A549 (cell line): Measurements from ENCODE around the gene GAGE13. TPM values are rescaled to one million over a fixed set of nuclear protein-coding genes. Genes with fewer than 3 reads are reported as not detected.
"Not testable (repeated sequence)": the region's sequence is repeated elsewhere in the genome, so short reads cannot be mapped to it uniquely, and the experiment has no call there.

ENCODE experiments used
- ATAC-seq, 2 experiments: fragments of 200-7000 bp in 1 of 2; fragments of >200 bp in 1 of 2; cut with Nextera tagmentation in 1 of 2; cut with Tn5 transposase in 1 of 2; 3 replicates each; pipeline versions ENCODE4 v1.8.0 to v1.9.1; 2018 to 2020; ENCODE audit warnings: mild to moderate bottlenecking in 1 of 2, moderate library complexity in 1 of 2
- CTCF ChIA-PET: fragments of 300-600 bp; sonication (Branson Sonifier 250); formaldehyde crosslinking; extraction: SDS; loops from one replicate; lab custom pipeline; 2021; ENCODE audit warnings: antibody characterized with exemption, inconsistent platforms; lab: Yijun Ruan, JAX
- POLR2A ChIA-PET: fragments of 350-600 bp; formaldehyde crosslinking; extraction: SDS; loops from one replicate; lab custom pipeline; 2021; ENCODE audit warnings: antibody characterized with exemption, inconsistent platforms; lab: Yijun Ruan, JAX
- DNase-seq, 2 experiments: peaks; one replicate each; pipeline versions ENCODE4 v3.0.0 to v3.0.0-alpha.2; 2011 to 2016; ENCODE audit warnings: low read depth in 1 of 2, low spot score in 1 of 2
- FAIRE-seq: peaks from 2 replicates; lab custom pipeline; 2011; peaks lifted over from hg19 to GRCh38; lab: Jason Lieb, UNC
- H3K27ac ChIP-seq, 2 experiments: fragments of >200 bp; sonication (Bioruptor Twin); formaldehyde crosslinking; 3 replicates each; pipeline ENCODE4 v1.5.1; 2016 to 2017
- H3K4me1 ChIP-seq: fragments of >200 bp; sonication (Bioruptor Twin); formaldehyde crosslinking; 3 replicates; pipeline ENCODE4 v1.6.1; 2016
- H3K4me2 ChIP-seq: fragments of >200 bp; sonication (Bioruptor Twin); formaldehyde crosslinking; 3 replicates; pipeline ENCODE4 v1.6.1; 2016
- H3K4me3 ChIP-seq: fragments of >200 bp; sonication (Bioruptor Twin); formaldehyde crosslinking; 3 replicates; pipeline ENCODE4 v1.5.1; 2016
- H3K9me3 ChIP-seq: fragments of >200 bp; sonication (Bioruptor Twin); formaldehyde crosslinking; 3 replicates; pipeline ENCODE4 v1.6.1; 2016
- BHLHE40 ChIP-seq: IDR thresholded peaks from 2 replicates; pipeline ENCODE4 v1.6.1; 2012; ENCODE audit warnings: low read depth, low read length, inconsistent platforms
- CBX2 ChIP-seq: fragments of 200-600 bp; sonication (generic); IDR thresholded peaks from 2 replicates; pipeline ENCODE4 v1.6.1; 2016; ENCODE audit warnings: low read depth, mild to moderate bottlenecking, borderline replicate concordance
- CEBPB ChIP-seq, 2 experiments: fragments of >200 bp in 1 of 2; sonication (Bioruptor Twin) in 1 of 2; formaldehyde crosslinking in 1 of 2; IDR thresholded peaks; 2 replicates each; pipeline ENCODE4 v1.6.1; 2012 to 2016
- CHD2 ChIP-seq: fragments of 150-350 bp; IDR thresholded peaks from 2 replicates; pipeline ENCODE4 v1.6.1; 2014; ENCODE audit warnings: low read length; ENCODE audit not compliant: partially characterized antibody
- CTCF ChIP-seq: fragments of >200 bp; sonication (Bioruptor Twin); formaldehyde crosslinking; IDR thresholded peaks from 3 replicates; pipeline ENCODE4 v1.5.1; 2016
- ELK1 ChIP-seq: fragments of 150-350 bp; IDR thresholded peaks from 2 replicates; pipeline ENCODE4 v1.6.1; 2014; ENCODE audit warnings: low read depth, mild to moderate bottlenecking, low read length
- EP300 ChIP-seq, 2 experiments: fragments of >200 bp; sonication (Bioruptor Twin); formaldehyde crosslinking; IDR thresholded peaks; 2 replicates in 1 of 2; 3 replicates in 1 of 2; pipeline ENCODE4 v1.6.1; 2016 to 2017
- FOSB ChIP-seq: fragments of 250-450 bp; sonication (Bioruptor Pico); IDR thresholded peaks from 2 replicates; pipeline ENCODE4 v1.5.0; 2020; ENCODE audit warnings: mild to moderate bottlenecking, moderate library complexity
- GATA3 ChIP-seq: IDR thresholded peaks from 2 replicates; pipeline ENCODE4 v1.6.1; 2012; ENCODE audit warnings: borderline replicate concordance
- HEYL ChIP-seq: fragments of 250-450 bp; sonication (Bioruptor Pico); IDR thresholded peaks from 2 replicates; pipeline ENCODE4 v1.8.0; 2021; ENCODE audit warnings: mild to moderate bottlenecking, moderate library complexity
- HOXA7 ChIP-seq: fragments of 250-450 bp; sonication (Bioruptor Pico); IDR thresholded peaks from 2 replicates; pipeline ENCODE4 v1.5.0; 2020; ENCODE audit warnings: mild to moderate bottlenecking, moderate library complexity
- JUN ChIP-seq, 2 experiments: fragments of >200 bp; sonication (Bioruptor Twin); formaldehyde crosslinking; IDR thresholded peaks; 2 replicates in 1 of 2; 3 replicates in 1 of 2; pipeline ENCODE4 v1.6.1; 2016 to 2017
- JUNB ChIP-seq: fragments of >200 bp; sonication (Bioruptor Twin); formaldehyde crosslinking; IDR thresholded peaks from 2 replicates; pipeline ENCODE4 v1.6.1; 2016
- MAX ChIP-seq: IDR thresholded peaks from 2 replicates; pipeline ENCODE4 v1.6.1; 2012
- MYC ChIP-seq: IDR thresholded peaks from 2 replicates; pipeline ENCODE4 v1.6.1; 2012; ENCODE audit warnings: mild to moderate bottlenecking, inconsistent platforms, low read length, improper control_type of control experiment, borderline replicate concordance
- NR3C1 ChIP-seq: fragments of >200 bp; sonication (Bioruptor Twin); formaldehyde crosslinking; IDR thresholded peaks from 3 replicates; pipeline ENCODE4 v1.6.1; 2017
- POLR2A ChIP-seq: IDR thresholded peaks from 2 replicates; pipeline ENCODE4 v1.6.1; 2012; ENCODE audit warnings: mild to moderate bottlenecking, low read length
- RAD21 ChIP-seq, 2 experiments: fragments of >200 bp in 1 of 2; sonication (Bioruptor Twin) in 1 of 2; formaldehyde crosslinking in 1 of 2; IDR thresholded peaks in 1 of 2; conservative IDR thresholded peaks in 1 of 2; 2 replicates in 1 of 2; 3 replicates in 1 of 2; pipeline ENCODE4 v1.6.1; 2012 to 2018; ENCODE audit warnings: inconsistent platforms in 1 of 2
- RCOR1 ChIP-seq: fragments of 150-350 bp; IDR thresholded peaks from 2 replicates; pipeline ENCODE4 v1.6.1; 2014; ENCODE audit warnings: antibody characterized with exemption, low read length, low read depth
- SMC3 ChIP-seq: fragments of >200 bp; sonication (Bioruptor Twin); formaldehyde crosslinking; IDR thresholded peaks from 3 replicates; pipeline ENCODE4 v1.6.1; 2018; ENCODE audit warnings: inconsistent platforms
- TFCP2L1 ChIP-seq: fragments of 250-450 bp; sonication (Bioruptor Pico); IDR thresholded peaks from 2 replicates; pipeline ENCODE4 v1.5.0; 2021; ENCODE audit warnings: mild to moderate bottlenecking
- TP53 ChIP-seq: fragments of 250-450 bp; sonication (Bioruptor Pico); IDR thresholded peaks from 2 replicates; pipeline ENCODE4 v1.5.0; 2021; ENCODE audit warnings: mild to moderate bottlenecking, moderate library complexity
- ZC3H11A ChIP-seq: fragments of 450-650 bp; IDR thresholded peaks from 2 replicates; pipeline ENCODE4 v1.6.1; 2014; ENCODE audit warnings: antibody characterized with exemption, mild to moderate bottlenecking
- ZSCAN20 ChIP-seq: fragments of 250-450 bp; sonication (Bioruptor Pico); IDR thresholded peaks from 2 replicates; pipeline ENCODE4 v1.8.0; 2022; ENCODE audit warnings: mild to moderate bottlenecking, moderate library complexity
- WGBS: methylation state at CpG from one replicate; pipeline ENCODE4 v1.1.6; 2017; ENCODE audit errors: missing lambda C conversion rate; 5-methylcytosine and 5-hydroxymethylcytosine counted together
- polyA plus RNA-seq, 4 experiments: library from polyadenylated mRNA; depleted of rRNA in 3 of 4; stranded (reverse); fragments of >200 nt; fragmentation: RNase III in 1 of 4; extraction: RNeasy Plus Mini Kit Qiagen cat#74134 plus additional on column Dnase treatment in 1 of 4; gene quantifications; 2 replicates in 3 of 4; 3 replicates in 1 of 4; pipeline ENCODE4 v1.2.3, GENCODE V29; 2011 to 2017
- TF ChIP-seq, protein P1 (sequence below): IDR thresholded peaks from 2 replicates; pipeline ENCODE4 v1.6.1; 2012

Gene GAGE13
- polyA plus RNA-seq, 2 of the 4 experiments (the other 2 are of a cell fraction): not detected

DNA sequence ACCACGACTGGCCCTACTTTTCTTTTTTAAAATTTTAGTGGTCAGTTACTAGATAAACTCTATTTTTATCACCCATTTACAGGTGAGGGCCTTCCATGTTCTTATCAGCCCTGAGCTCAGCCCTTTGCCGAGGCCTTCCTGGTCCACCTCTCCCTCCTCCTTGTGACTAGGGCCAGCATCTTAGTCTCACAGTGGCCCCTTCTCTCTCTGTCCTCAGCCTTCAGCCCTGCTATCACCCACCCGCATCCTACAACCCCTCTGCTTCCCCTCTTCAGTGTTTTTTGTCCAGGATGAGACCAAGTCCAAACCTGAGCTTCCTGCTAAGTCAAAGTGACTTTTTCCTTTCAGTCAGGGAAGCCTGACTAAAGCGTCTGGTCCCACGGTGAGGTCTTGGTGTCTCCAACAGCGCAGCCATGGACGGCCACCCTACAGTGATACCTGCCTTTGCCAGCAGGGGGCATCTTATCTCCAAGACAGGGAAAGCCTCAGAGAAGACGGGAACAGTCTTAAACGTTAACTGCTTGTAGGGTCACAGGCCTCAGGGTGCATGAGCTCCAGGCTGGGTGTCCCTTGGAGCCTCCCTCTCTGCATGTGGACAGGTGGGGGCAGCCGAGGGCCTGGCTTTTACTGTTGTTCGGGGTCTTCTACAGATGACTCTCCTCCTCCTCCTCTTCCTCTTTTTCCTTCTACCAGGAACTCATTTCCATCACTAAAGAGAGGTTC, 39.6 kb upstream of the GAGE13 start:
- peak; percentile 60 for TF ChIP-seq SMC3
- TF ChIP-seq HEYL (CRISPR knock-in tag): no peak
- no peak for TF ChIP-seq EP300 (IDR thresholded peaks at IDR 0.05)
- TF ChIP-seq CTCF: peak; percentile 59
- TF ChIP-seq RCOR1: no peak
- TF ChIP-seq ZC3H11A: no peak
- TF ChIP-seq JUN (IDR thresholded peaks at IDR 0.05): no peak
- TF ChIP-seq RAD21 (conservative IDR thresholded peaks at IDR 0.05 in 1 of 2, IDR thresholded peaks at IDR 0.05 in 1 of 2): peak; percentile 51 to 64
- TF ChIP-seq, all 56 proteins: peak for 3
- peak; percentile 21 to 72 for DNase-seq
- WGBS: 10% methylated on average over 11 of the region's 11 CpGs
- Histone ChIP-seq H3K4me3 (no peak overlapping the region), H3K9me3 (no peaks in the 10 kb centered on the region), H3K27ac (no peak overlapping the region), H3K4me2 (peak overlapping the region; percentile 38; the same call in 2 of the 3 replicates), H3K4me1 (no peaks in the 10 kb centered on the region)
- ChIA-PET CTCF (interaction anchor here (0.6 to 1.9 kb wide), 13 partner anchors 10 to 549 kb away, joined by 3 to 8 read pairs (median 4); no protein-coding TSS in a partner anchor), POLR2A (no interaction called here)
- FAIRE-seq: no peak
- peak; percentile 90 to 98 for ATAC-seq

DNA sequence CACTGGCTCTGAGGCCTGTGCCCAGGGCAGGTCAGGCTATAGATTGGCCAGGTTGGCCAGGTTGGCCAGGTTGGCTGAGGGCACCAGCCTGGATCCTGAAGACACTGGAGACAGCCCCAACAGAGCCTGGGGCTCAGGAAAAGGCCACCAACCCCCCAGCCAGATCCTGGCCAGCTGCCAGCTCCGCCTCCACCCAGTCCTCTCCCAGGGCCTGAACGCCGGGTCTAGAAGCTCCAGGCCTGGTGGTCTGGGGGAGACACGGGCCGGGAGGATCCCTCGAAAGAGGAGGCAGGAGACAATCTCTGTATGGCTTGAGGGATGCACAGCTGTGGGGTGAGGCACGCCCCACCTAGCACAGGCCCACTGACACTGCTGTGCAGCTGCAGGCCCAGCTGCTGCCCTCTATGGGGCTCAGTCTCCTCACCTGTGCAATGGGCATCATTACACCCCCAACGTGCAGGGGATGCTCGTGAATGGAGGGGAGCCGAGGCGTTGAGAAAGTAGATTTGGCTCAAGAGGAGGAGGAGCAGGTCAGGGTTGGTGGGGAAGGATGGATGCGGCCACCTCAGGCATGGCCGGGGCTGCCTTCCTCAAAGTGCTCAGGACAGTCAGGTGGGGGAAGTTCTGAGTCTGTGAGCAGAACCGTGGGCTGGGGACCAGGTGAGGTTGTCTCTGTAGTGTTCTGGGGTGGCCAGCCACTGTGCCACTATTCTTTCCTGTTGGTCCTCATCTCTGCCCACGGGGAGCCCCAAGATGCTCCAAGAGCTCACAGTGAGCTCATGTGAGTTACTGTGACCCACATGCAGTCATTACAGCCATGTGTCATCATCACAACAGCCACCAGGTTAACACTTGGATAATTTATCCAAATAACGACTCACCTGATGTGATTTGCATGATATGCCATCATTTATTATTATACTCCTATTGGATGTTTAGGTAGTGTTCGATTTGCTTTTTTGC, 38.7 kb upstream of the GAGE13 start:
- no peak for FAIRE-seq
- no peak for TF ChIP-seq RAD21 (conservative IDR thresholded peaks at IDR 0.05 in 1 of 2, IDR thresholded peaks at IDR 0.05 in 1 of 2)
- TF ChIP-seq POLR2A: no peak
- TF ChIP-seq EP300 (IDR thresholded peaks at IDR 0.05): no peak
- no peak for TF ChIP-seq MAX
- TF ChIP-seq CHD2: no peak
- no peak for TF ChIP-seq MYC
- TF ChIP-seq SMC3: no peak
- WGBS: 55% methylated on average over 14 of the region's 17 CpGs
- DNase-seq: no peak
- no peak overlapping the region for H3K4me3 ChIP-seq
- peak; percentile 26 to 33; a peak in 3 of 6 replicates for ATAC-seq
- H3K27ac ChIP-seq: no peak overlapping the region
- CTCF ChIA-PET: interaction anchor here (0.8 to 1.9 kb wide), 11 partner anchors 9 to 548 kb away, joined by 3 to 8 read pairs (median 4); no protein-coding TSS in a partner anchor
- no peaks in the 10 kb centered on the region for H3K9me3 ChIP-seq
- H3K4me2 ChIP-seq: no peak overlapping the region; the same call in 1 of the 3 replicates
- POLR2A ChIA-PET: no interaction called here
- H3K4me1 ChIP-seq: no peaks in the 10 kb centered on the region

GRCh38 chrX:49299293-49299692, 32.1 kb upstream of the GAGE13 start:
- H3K4me1 ChIP-seq, H3K4me2 ChIP-seq, CTCF ChIA-PET, H3K4me3 ChIP-seq, H3K9me3 ChIP-seq, POLR2A ChIA-PET, H3K27ac ChIP-seq, DNase-seq, ATAC-seq, FAIRE-seq: not testable (repeated sequence)
- no CpG with 5 or more reads among the region's 5 CpGs for WGBS

DNA sequence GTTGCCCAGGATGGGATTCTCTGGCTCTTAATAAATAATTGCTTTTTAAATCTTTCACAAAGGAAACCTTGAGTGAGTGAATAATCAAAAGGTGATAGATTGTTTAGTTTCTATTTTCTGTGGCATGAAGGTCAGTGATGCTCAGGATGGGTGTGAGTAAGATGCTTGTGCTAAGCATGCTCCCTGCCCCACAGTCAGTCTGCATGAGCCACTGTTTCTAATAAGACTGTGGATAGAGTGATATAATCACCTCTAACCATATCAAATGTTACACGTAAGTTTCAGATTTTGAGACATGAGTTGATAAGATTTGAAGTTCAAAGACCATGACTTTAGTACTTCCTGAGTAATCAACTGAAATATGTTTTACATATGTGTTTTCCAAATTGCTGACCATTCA, 30.7 kb upstream of the GAGE13 start:
- ChIA-PET CTCF (interaction anchor here (1.0 kb wide), 1 partner anchor 8 kb away, joined by 4 read pairs; no protein-coding TSS in a partner anchor), POLR2A (no interaction called here)
- no peaks in the 10 kb centered on the region for H3K4me1 ChIP-seq
- 50% methylated on average over 1 of the region's 1 CpG for WGBS
- no peak overlapping the region for H3K27ac ChIP-seq
- DNase-seq (no peak), FAIRE-seq (no peak), ATAC-seq (no peak)
- H3K4me2 ChIP-seq: no peak overlapping the region
- no peaks in the 10 kb centered on the region for H3K9me3 ChIP-seq
- no peak overlapping the region for H3K4me3 ChIP-seq
- TF ChIP-seq TFCP2L1 (CRISPR knock-in tag) (no peak), ZSCAN20 (no peak), BHLHE40 (no peak), FOSB (CRISPR knock-in tag) (no peak), CEBPB (IDR thresholded peaks at IDR 0.05) (no peak), GATA3 (no peak), TP53 (CRISPR knock-in tag) (no peak), ELK1 (no peak), NR3C1 (no peak), JUNB (no peak), MAX (no peak), HOXA7 (CRISPR knock-in tag) (no peak), CBX2 (no peak)
- TF ChIP-seq, protein P1, sequence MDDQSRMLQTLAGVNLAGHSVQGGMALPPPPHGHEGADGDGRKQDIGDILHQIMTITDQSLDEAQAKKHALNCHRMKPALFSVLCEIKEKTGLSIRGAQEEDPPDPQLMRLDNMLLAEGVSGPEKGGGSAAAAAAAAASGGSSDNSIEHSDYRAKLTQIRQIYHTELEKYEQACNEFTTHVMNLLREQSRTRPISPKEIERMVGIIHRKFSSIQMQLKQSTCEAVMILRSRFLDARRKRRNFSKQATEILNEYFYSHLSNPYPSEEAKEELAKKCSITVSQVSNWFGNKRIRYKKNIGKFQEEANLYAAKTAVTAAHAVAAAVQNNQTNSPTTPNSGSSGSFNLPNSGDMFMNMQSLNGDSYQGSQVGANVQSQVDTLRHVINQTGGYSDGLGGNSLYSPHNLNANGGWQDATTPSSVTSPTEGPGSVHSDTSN: no peak
